Lower lobe of right lung (tissue), 2 donors: ENCODE measurements around the gene TMEM131L. TPM values are rescaled to one million over a fixed set of nuclear protein-coding genes. Genes with fewer than 3 reads are reported as not detected.

Source experiments
- ATAC-seq, 2 donors: fragments of 200-7000 bp; cut with Tn5 transposase; one replicate each; pipeline ENCODE4 v1.9.1; 2020 to 2022; ENCODE audit warnings: mild to moderate bottlenecking in 2 of 2, moderate library complexity in 2 of 2
- DNase-seq: peaks from one replicate; pipeline ENCODE4 v3.0.0-alpha.2; 2020
- H3K27ac ChIP-seq: fragments of 200-600 bp; one replicate; pipeline ENCODE4 v1.8.0; 2022
- H3K27me3 ChIP-seq: fragments of 200-600 bp; one replicate; pipeline ENCODE4 v1.8.0; 2022; ENCODE audit warnings: low read depth
- H3K36me3 ChIP-seq: fragments of 200-600 bp; one replicate; pipeline ENCODE4 v1.8.0; 2022; ENCODE audit warnings: mild to moderate bottlenecking
- H3K4me1 ChIP-seq: fragments of 200-600 bp; one replicate; pipeline ENCODE4 v1.8.0; 2022
- H3K4me3 ChIP-seq: fragments of 200-600 bp; one replicate; pipeline ENCODE4 v1.8.0; 2022; ENCODE audit warnings: mild to moderate bottlenecking
- H3K9me3 ChIP-seq: fragments of 200-600 bp; one replicate; pipeline ENCODE4 v1.8.0; 2022
- CTCF ChIP-seq: fragments of 200-600 bp; IDR thresholded peaks from one replicate; pipeline ENCODE4 v1.8.0; 2022; ENCODE audit warnings: antibody characterized with exemption, mild to moderate bottlenecking
- intact Hi-C: fragments of 100-400 bp; cut with DNase I; formaldehyde crosslinking; loops from one replicate; pipeline ENCODE4 v1.11.0; 2022
- total RNA-seq: library from RNA; stranded (reverse); fragmentation: NEBNext Ultra II Directional; extraction: Animal tissue kit (Norgen Biotek cat#: 25700); gene quantifications from one replicate; pipeline ENCODE4 v1.2.1, GENCODE V29; 2021
- donor health status: DM: no; HTN: yes; CAD: no; lungs with severe emphysema.

The TMEM131L gene
- total RNA-seq, 1 donor from 2014 or later, result 21.7 TPM

GRCh38 chr4:153622093-153622492 is 155.9 kb downstream of the TMEM131L start:
- Histone ChIP-seq H3K4me1 (no peaks in the 10 kb centered on the region), H3K27me3 (no peaks in the 10 kb centered on the region), H3K9me3 (no peaks in the 10 kb centered on the region), H3K4me3 (no peak overlapping the region), H3K27ac (no peak overlapping the region), H3K36me3 (peaks cover 84% of the 10 kb centered on the region)
- TF ChIP-seq CTCF, result no peak
- intact Hi-C loops, result no loop called here
- no peak for DNase-seq
- ATAC-seq, result no peak

- intact Hi-C loops, result no loop called here
Measured at GRCh38 chr4:153622778-153623240, 156.6 kb downstream of the TMEM131L start.

DNA sequence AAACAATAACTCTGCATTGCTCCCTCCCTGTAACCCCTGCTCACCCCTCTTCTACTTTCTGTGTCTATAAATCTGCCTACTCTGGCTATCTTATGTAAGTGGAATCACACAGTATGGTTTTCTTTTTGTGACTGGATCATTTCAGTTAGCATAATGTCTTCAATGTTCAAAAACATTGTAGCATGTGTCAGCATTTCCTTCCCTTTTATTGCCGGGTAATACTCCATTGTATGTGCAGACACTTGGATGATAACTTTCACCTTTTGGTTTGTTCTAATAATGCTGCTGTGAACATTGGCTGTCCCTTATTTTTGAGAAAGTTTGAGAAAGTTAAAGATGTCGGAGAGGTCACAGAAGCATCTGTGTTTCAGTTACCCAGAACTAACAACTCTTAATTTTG is 157.3 kb downstream of the TMEM131L start:
- ATAC-seq (no peak), DNase-seq (no peak)
- intact Hi-C loops, result no loop called here
- no peak overlapping the region for H3K27ac ChIP-seq
- no peaks in the 10 kb centered on the region for H3K9me3 ChIP-seq
- H3K4me3 ChIP-seq, result no peak overlapping the region
- TF ChIP-seq CTCF, result no peak
- H3K36me3 ChIP-seq, result peaks cover 85% of the 10 kb centered on the region
- no peaks in the 10 kb centered on the region for H3K27me3 ChIP-seq
- H3K4me1 ChIP-seq, result no peaks in the 10 kb centered on the region

More at GRCh38 chr4:153622778-153623240, 156.6 kb downstream of the TMEM131L start:
- DNase-seq, result no peak
- Histone ChIP-seq H3K36me3 (peaks cover 85% of the 10 kb centered on the region), H3K4me3 (no peak overlapping the region), H3K4me1 (no peaks in the 10 kb centered on the region), H3K9me3 (no peaks in the 10 kb centered on the region), H3K27me3 (no peaks in the 10 kb centered on the region), H3K27ac (no peak overlapping the region)
- no peak for TF ChIP-seq CTCF
- no peak for ATAC-seq

DNA sequence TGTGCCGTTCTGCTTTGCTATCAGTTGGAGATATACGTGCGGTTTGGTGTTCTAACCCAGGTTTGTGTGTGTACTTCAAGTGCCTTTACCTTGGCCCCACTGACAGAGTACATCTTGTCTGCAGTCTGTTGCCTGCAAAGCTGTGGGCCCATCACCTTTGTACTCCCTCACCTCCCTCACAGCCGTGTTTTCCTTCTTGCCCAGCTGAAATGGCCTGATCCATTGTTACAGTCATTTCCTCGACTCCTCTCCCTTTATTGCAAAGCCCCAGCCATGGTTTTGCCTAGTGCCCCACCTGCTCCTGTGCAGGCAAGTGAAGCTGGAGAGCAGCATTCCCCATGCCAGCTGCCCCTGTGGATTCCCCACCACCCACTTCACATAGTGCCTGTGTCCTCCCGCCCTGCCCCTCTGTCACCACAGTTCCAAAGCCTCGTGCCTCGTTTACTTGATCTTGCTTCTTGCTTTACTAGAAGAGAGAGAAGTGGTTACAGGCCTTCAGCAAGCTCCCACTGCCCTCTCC is 162.7 kb downstream of the TMEM131L start:
- Histone ChIP-seq H3K4me3 (no peak overlapping the region), H3K27ac (no peak overlapping the region), H3K27me3 (no peaks in the 10 kb centered on the region), H3K9me3 (no peaks in the 10 kb centered on the region), H3K36me3 (peaks cover 97% of the 10 kb centered on the region), H3K4me1 (no peaks in the 10 kb centered on the region)
- DNase-seq, result no peak
- no peak for ATAC-seq
- no peak for TF ChIP-seq CTCF
- intact Hi-C loops, result no loop called here

DNA sequence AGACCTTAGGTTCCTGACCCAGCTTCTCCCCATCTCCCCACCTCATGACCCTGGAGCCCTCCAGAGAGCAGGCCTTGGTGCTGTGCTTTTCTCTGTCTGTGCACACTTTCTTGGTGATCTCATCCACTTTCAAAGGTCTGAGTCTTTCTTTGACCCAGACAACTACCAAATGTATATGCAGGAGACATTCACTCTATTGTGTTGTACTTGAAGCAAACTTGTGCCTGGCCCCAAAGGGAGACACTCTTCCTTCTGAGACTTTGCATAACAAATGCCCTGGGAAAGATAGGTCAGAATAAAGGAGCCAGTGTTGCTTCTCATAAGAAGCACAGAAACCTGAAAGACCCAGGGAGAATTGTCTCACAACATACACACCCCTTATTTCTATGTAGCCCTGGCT is 163.6 kb downstream of the TMEM131L start:
- Histone ChIP-seq H3K4me3 (no peak overlapping the region), H3K4me1 (no peaks in the 10 kb centered on the region), H3K27ac (no peak overlapping the region), H3K36me3 (peaks cover 97% of the 10 kb centered on the region), H3K27me3 (no peaks in the 10 kb centered on the region), H3K9me3 (no peaks in the 10 kb centered on the region)
- ATAC-seq (no peak), DNase-seq (no peak)
- no peak for TF ChIP-seq CTCF
- intact Hi-C loops, result loop anchor here (5.0 kb wide), 1 partner anchor 123 kb away; no protein-coding TSS in a partner anchor
